SKM-1 (cell line): ENCODE measurements around the gene GLCE.
"Not testable (repeated sequence)": the region's sequence is repeated elsewhere in the genome, so short reads cannot be mapped to it uniquely, and the experiment has no call there.

Experiments used
- DNase-seq: peaks from one replicate; lab custom pipeline; 2025; ENCODE audit not compliant: unreplicated experiment; lab: John Stamatoyannopoulos, UW

The GLCE gene

DNA sequence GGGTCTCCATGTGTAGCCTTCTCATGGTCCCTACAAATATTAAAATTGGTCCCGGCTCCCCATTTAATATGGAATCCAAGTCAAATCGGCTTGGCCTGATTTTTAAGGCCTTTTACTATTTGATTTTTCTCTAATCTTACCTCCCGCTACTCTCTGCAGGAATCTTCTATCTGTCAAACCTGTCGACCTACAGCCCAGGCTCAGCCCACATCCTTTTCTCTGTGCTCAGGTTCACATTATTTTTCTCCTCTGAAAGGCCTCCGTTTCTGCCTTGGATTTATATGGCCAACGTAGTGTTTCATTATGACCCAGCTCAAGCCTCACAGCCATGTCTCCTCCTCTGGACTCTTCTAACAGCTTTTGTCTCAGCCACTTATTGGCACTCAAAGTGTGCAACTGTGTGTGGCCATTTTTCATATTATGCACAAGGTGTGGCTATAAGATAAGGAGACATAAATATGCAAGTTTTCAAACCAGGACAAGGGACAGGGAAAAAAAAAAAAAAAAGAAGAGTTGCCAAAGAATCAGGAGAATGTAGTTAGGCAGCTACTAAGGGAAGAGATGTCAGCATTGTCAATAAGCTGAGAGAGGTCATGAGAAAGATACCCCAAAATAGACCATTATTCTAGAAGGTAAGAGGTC lies 2.1 kb upstream of the GLCE start:
- DNase-seq: no peak

DNA sequence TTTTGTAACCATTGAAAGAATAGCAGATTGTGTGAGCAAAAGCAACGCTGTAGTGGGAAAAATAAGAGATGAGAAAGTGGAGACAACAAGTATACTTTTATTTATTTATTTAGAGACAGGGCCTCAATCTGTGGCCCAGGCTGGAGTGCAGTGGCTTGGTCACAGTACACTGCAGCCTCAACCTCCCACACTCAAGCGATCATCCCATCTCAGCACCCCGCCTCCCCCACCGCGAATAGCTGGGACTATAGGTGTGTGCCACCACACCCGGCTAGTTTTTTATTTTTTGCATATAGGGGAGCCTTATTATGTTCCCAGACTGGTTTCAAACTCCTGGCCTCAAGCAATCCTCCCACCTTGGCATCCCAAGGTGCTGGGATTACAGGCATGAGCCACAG lies 1.6 kb upstream of the GLCE start:
- no peak for DNase-seq

DNA sequence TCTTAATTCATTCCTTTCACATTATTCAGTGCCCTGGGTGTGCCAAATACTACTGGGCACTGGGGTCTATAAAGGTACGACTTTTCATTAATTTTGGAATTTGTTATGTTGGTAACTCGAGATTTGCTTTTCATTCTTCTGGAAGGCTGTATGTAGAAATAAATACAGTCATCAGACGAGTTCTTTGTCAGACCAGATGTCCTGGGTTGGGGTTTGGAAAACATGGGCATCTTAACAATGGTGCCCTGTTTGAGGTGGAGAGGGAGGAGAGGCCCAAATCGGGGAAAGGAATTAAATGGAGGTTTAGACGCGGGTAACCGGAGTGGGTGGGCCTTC lies 662 bp upstream of the GLCE start:
- DNase-seq: no peak

DNA sequence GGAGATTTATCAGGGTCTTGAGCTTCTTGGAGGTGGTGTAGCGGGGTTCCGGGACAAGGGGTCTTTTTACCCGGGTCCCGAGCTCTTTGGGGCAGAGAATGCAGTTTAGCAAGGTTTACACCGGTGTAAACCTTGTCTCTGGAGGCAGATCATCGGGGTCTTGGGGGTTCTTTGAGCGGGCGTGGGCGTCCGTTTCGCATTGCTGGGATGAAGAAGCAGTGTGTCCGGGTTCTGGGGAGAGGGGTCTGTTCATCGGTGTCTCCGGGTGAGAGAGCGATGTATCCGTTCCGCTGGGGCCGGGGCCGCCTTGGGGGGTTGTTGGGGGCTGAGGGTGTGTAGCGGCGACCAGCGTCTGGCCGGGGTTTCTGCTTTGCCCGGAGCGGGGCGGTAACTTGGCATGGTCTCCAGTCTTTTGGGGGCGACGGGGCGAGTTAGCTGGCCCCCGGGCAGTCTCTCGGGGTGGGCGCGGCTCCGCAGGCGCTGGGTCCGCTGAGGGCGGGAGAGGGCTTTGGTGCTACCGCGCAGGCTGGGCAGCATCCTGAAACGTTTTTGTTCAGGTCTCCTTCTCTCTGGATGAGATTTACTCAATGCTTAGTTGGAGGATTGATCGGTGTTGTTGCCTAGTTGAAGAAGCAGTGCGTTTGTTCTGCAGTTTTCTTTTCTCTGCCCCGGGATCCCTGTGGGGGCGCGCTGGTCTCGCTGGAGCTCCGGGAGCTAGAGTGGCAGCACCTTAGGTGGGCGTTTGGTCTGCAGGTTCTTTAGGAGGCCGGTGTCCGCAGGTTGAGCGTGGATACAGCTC lies 843 bp downstream of the GLCE start:
- no peak for DNase-seq

- no peak for DNase-seq
Observed at GRCh38 chr15:69161878-69162213, 1.4 kb downstream of the GLCE start.

DNA sequence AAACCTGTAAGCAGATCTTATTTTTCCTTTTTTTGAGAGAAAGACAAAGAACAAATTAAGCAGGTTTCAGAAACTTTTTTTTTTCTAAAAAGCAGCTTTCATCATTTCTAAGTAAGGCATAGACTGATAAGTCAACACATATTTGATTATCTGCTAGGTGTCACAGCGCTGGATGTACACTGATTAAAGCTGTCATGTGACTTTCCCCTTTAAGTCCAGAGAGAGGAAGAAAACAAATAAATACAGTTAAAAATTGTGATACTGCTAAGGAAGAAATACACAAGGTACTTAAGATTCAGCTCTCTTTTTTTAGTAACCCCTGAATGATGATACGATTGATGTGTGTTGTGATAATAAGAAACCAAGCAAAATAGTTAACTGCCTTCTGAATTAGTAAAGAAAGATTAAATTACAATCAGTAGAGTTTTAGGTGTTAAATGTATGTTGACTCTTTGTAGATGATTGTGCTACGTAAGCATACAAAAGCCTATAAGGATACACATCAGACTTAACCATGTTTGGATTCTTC lies 2.8 kb downstream of the GLCE start:
- DNase-seq: no peak

DNA sequence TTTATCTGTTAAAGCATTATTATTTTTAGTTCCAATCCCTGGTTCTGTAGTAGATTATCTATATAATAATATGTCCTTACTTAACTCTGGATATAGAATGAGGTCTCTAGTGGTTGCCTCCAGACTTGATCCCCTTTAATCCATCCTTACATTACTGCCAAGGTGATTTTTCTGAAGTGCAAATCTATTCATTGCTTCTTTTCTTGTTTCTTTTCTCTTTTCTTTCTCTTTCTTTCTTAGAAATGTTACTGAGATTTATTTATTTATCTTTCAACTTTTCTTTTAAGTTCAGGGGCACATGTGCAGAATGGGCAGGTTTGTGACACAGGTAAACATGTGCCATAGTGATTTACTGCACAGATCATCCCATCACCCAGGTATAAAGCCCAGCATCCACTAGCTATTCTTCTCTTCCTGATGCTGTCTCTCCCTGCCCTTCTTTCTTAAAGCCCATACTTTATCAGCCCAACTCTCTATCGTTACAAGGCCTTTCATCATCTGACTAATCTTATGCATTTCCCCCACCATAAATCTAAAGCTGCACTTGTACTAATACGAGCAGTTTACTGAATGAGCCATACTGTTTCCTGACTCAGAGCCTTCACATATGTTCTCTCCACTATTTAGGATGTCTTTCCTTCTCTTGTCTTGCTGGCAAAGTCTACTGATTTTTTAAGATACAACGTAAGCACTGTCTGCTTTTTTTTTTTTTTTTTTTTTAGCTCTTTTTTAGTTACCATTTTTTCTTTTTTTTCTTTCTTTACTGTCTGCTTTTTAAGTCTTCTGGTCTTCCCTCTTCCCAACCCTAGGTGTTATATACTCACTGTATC lies 4.6 kb downstream of the GLCE start:
- DNase-seq: no peak

- no peak for DNase-seq
Observed at GRCh38 chr15:69165637-69166025, 5.2 kb downstream of the GLCE start.

DNA sequence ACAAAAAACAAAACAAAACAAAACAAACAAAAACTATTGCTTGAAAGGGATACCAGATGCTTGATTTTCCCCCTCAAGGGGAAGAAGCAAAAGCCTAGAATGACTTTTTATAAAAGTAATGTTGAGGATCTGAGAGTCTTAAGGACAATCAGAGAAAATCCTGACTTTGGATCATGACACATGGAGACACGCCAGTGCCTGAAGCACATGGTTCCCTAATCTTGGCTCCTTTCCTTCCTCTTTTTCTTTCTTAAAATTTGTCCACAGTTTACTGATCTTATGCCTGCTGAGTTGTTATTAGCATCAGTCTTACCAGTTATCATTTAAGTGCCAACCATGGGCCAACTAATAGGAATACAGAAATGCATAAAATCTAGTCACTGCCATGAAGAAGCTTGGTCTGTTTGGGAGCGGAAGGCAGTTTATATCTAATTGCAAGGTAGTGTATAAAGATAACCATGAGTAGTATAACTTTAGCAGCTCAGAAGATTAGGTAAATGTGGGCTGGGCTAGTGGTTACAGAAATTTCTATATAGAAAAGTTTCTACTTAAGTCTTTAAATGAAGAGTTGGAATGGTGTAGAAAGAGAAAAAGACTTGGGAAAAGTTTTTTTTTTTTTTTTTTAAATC lies 6.9 kb downstream of the GLCE start:
- peak; percentile 45 for DNase-seq

DNA sequence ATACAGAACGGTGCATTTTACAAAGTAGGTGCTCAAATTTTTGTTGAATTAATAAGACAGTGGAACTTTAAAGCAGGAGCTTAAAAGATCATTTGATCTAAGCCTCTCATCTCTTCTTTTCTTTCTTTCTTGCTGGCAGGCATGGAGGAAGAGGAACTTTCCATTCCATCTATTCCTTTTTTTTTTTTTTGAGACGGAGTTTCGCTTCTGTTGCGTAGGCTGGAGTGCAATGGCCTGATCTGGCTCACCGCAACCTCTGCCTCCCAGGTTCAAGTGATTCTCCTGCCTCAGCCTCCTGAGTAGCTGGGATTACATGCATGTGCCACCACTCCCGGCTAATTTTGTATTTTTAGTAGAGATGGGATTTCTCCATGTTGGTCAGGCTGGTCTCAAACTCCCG lies 7.9 kb downstream of the GLCE start:
- not testable (repeated sequence) for DNase-seq

DNA sequence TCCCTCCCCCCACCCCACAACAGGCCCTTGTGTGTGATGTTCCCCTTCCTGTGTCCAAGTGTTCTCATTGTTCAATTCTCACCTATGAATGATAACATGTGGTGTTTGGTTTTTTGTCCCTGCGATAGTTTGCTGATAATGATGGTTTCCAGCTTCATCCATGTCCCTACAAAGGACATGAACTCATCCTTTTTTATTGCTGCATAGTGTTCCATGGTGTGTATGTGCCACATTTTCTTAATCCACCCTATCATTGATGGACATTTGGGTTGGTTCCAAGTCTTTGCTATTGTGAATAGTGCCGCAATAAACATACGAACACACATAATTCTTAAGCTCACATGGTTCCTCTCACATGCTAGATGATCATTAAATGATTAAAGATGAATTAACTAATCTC lies 9.1 kb downstream of the GLCE start:
- not testable (repeated sequence) for DNase-seq

DNA sequence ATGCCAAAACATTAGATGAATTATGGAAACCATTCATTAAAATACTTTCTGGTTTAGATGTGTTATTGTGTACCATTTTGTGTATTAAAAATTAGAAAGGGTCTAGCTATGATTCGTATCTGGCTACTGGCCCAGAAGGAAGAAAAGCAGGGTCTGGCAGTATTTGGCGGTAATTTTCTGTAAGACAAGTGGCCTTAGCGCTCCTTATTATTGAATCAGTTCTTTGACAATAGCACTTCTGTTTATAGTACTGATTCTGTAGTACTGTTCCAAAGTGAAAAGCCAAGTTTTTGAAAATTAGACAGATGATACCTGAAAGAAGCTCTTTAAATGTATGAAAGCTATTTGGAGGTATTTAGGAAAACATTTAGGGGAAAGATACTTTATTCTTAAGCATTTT lies 10.2 kb downstream of the GLCE start:
- no peak for DNase-seq

GRCh38 chr15:69172847-69173246 lies 12.4 kb downstream of the GLCE start:
- DNase-seq: no peak

- no peak for DNase-seq
Observed at GRCh38 chr15:69175536-69175935, 15.1 kb downstream of the GLCE start.

DNA sequence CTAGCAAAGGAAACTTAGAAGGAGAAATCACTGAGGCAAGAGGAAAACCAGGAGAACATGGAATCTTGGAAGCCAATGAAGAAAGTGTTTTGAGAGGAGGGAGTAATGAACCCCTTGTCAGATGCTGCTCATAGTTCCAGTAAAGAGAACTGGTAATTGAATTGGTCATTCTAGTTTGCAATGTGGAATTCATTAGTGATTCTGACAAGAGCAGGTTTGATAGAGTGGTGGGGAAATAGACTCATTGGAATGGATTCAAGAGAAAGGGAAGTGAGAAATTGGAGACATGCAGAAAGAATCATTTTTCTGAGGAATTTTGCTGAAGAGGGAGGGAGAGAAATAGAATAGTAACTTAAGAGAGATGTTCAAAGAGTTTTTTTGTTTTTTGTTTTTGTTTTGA lies 21.0 kb downstream of the GLCE start:
- DNase-seq: no peak

- no peak for DNase-seq
Observed at GRCh38 chr15:69185216-69185615, 24.8 kb downstream of the GLCE start.

- DNase-seq: peak; percentile 3
Observed at GRCh38 chr15:69185706-69186105, 25.3 kb downstream of the GLCE start.

GRCh38 chr15:69189157-69189556 lies 28.7 kb downstream of the GLCE start:
- DNase-seq: no peak

- DNase-seq: no peak
Observed at GRCh38 chr15:69190091-69190490, 29.7 kb downstream of the GLCE start.

DNA sequence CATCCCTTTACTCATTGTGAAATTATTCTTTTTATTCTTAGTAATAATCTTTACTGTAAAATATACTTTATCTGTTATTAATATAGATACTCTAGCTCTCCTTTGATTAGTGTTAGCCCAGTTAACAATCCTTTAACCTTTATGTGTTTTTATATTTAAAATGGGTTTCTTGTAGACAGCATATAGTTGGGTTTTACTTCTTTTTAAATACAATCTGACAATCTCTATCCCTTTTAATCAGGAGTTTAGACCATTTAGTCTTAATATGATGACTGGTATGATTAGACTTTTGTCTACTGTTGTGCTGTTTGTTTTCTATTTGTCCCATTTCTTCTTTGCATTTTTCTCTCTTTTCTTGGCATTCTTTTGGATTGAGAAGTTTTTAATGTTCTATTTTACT lies 30.1 kb downstream of the GLCE start:
- no peak for DNase-seq

GRCh38 chr15:69194025-69194827 lies 33.8 kb downstream of the GLCE start:
- no peak for DNase-seq
